GM18526 (cell line): ENCODE results near the gene PDCD10.

Experiments used
- POLR2A ChIP-seq: IDR thresholded peaks from 3 replicates; pipeline ENCODE4 v1.6.1; 2011; ENCODE audit not compliant: insufficient read length; ENCODE audit errors: extremely low read depth

The PDCD10 gene

GRCh38 chr3:167739190-167739810, 4.6 kb upstream of the PDCD10 start:
- no peak for TF ChIP-seq POLR2A

GRCh38 chr3:167738037-167738436, 3.3 kb upstream of the PDCD10 start:
- no peak for TF ChIP-seq POLR2A

GRCh38 chr3:167736997-167737396, 2.3 kb upstream of the PDCD10 start:
- no peak for TF ChIP-seq POLR2A

GRCh38 chr3:167736264-167736787, 1.6 kb upstream of the PDCD10 start:
- TF ChIP-seq POLR2A: no peak

- peak; percentile 77 for TF ChIP-seq POLR2A
These were observed 794 bp upstream of the PDCD10 start, which contains the start of gene SERPINI1 for GRCh38 chr3:167735233-167736138. SERPINI1 (plus strand) TSS chr3:167735721; CDS start chr3:167789129, 53,408 bp downstream.

GRCh38 chr3:167733961-167734497, 663 bp downstream of the PDCD10 start:
- TF ChIP-seq POLR2A: no peak

- TF ChIP-seq POLR2A: no peak
These were observed 2.2 kb downstream of the PDCD10 start for GRCh38 chr3:167732313-167733065.

- TF ChIP-seq POLR2A: no peak
These were observed 3.3 kb downstream of the PDCD10 start for GRCh38 chr3:167731393-167731792.

- TF ChIP-seq POLR2A: no peak
These were observed 5.1 kb downstream of the PDCD10 start for GRCh38 chr3:167729591-167729990.

GRCh38 chr3:167728632-167729323, 5.9 kb downstream of the PDCD10 start:
- no peak for TF ChIP-seq POLR2A

- TF ChIP-seq POLR2A: no peak
These were observed 6.5 kb downstream of the PDCD10 start for GRCh38 chr3:167728176-167728575.

- no peak for TF ChIP-seq POLR2A
These were observed 10.8 kb downstream of the PDCD10 start for GRCh38 chr3:167723872-167724271.

- no peak for TF ChIP-seq POLR2A
These were observed 11.6 kb downstream of the PDCD10 start for GRCh38 chr3:167723025-167723512.

- no peak for TF ChIP-seq POLR2A
These were observed 16.1 kb downstream of the PDCD10 start for GRCh38 chr3:167718582-167718981.
